H9 (cell line): Measurements from ENCODE around the gene FGF11. TPM values are rescaled to one million over a fixed set of nuclear protein-coding genes. Genes with fewer than 3 reads are reported as not detected.

Source experiments
- DNase-seq: peaks from one replicate; pipeline ENCODE4 v3.0.0-alpha.2; 2017
- H2AFZ ChIP-seq: one replicate; pipeline ENCODE4 v1.6.1; 2013; ENCODE audit warnings: mild to moderate bottlenecking, low read length, control low read depth, moderate library complexity
- H2AK5ac ChIP-seq: 2 replicates; pipeline ENCODE4 v1.6.1; 2013; ENCODE audit warnings: low read length, control low read depth, mixed read lengths; ENCODE audit not compliant: insufficient read length
- H2BK120ac ChIP-seq: one replicate; pipeline ENCODE4 v1.6.1; 2013; ENCODE audit warnings: low read depth, mild to moderate bottlenecking, low read length, control low read depth, inconsistent platforms; ENCODE audit not compliant: poor library complexity, severe bottlenecking
- H2BK12ac ChIP-seq: 2 replicates; pipeline ENCODE4 v1.6.1; 2013; ENCODE audit warnings: low read length, control low read depth, mixed read lengths, low read depth; ENCODE audit not compliant: insufficient read length
- H2BK15ac ChIP-seq: 2 replicates; pipeline ENCODE4 v1.6.1; 2013; ENCODE audit warnings: low read depth, low read length, control low read depth
- H2BK20ac ChIP-seq: one replicate; pipeline ENCODE4 v1.6.1; 2013; ENCODE audit warnings: low read depth, mild to moderate bottlenecking, low read length, control low read depth, inconsistent platforms; ENCODE audit not compliant: poor library complexity, severe bottlenecking
- H2BK5ac ChIP-seq: 2 replicates; pipeline ENCODE4 v1.6.1; 2013; ENCODE audit warnings: low read length, control low read depth, mixed read lengths; ENCODE audit not compliant: insufficient read length
- H3K14ac ChIP-seq: 2 replicates; pipeline ENCODE4 v1.6.1; 2013; ENCODE audit warnings: low read length, control low read depth; ENCODE audit not compliant: insufficient read depth
- H3K18ac ChIP-seq: 2 replicates; pipeline ENCODE4 v1.6.1; 2013; ENCODE audit warnings: low read depth, mild to moderate bottlenecking, mixed read lengths, low read length, control low read depth; ENCODE audit not compliant: insufficient read length
- H3K23ac ChIP-seq: 2 replicates; pipeline ENCODE4 v1.6.1; 2013; ENCODE audit warnings: low read length, control low read depth, mixed read lengths, low read depth; ENCODE audit not compliant: insufficient read length
- H3K23me2 ChIP-seq: 2 replicates; pipeline ENCODE4 v1.6.1; 2013; ENCODE audit warnings: low read depth, mild to moderate bottlenecking, mixed read lengths, low read length, control low read depth; ENCODE audit not compliant: insufficient read length, poor library complexity, severe bottlenecking
- H3K27ac ChIP-seq: 2 replicates; pipeline ENCODE4 v1.5.1; 2013; ENCODE audit warnings: low read length, control low read depth, mixed read lengths, low read depth; ENCODE audit not compliant: insufficient read length
- H3K27me3 ChIP-seq: 2 replicates; pipeline ENCODE4 v1.6.1; 2013; ENCODE audit warnings: low read length, control low read depth, inconsistent platforms; ENCODE audit not compliant: insufficient read depth
- H3K4ac ChIP-seq: 2 replicates; pipeline ENCODE4 v1.6.1; 2013; ENCODE audit warnings: low read depth, mild to moderate bottlenecking, control low read depth, inconsistent platforms, low read length, moderate library complexity
- H3K4me1 ChIP-seq: 2 replicates; pipeline ENCODE4 v1.6.1; 2013; ENCODE audit warnings: low read length, control low read depth, inconsistent platforms; ENCODE audit not compliant: insufficient read depth
- H3K4me2 ChIP-seq: 2 replicates; pipeline ENCODE4 v1.6.1; 2013; ENCODE audit warnings: low read length, control low read depth, mixed read lengths; ENCODE audit not compliant: insufficient read length, insufficient read depth
- H3K56ac ChIP-seq: 2 replicates; pipeline ENCODE4 v1.6.1; 2013; ENCODE audit warnings: low read depth, mild to moderate bottlenecking, mixed read lengths, low read length, control low read depth; ENCODE audit not compliant: insufficient read length
- H3K79me1 ChIP-seq: 2 replicates; pipeline ENCODE4 v1.6.1; 2013; ENCODE audit warnings: low read depth, mild to moderate bottlenecking, moderate library complexity, low read length, control low read depth, inconsistent platforms; ENCODE audit not compliant: insufficient read depth, poor library complexity, severe bottlenecking
- H3K79me2 ChIP-seq: 2 replicates; pipeline ENCODE4 v1.6.1; 2013; ENCODE audit warnings: low read length, control low read depth, inconsistent platforms; ENCODE audit not compliant: insufficient read depth
- H3K9ac ChIP-seq: 2 replicates; pipeline ENCODE4 v1.6.1; 2013; ENCODE audit warnings: low read length, control low read depth, mixed read lengths; ENCODE audit not compliant: insufficient read length; ENCODE audit errors: extremely low read depth
- H3K9me3 ChIP-seq: one replicate; pipeline ENCODE4 v1.6.1; 2013; ENCODE audit warnings: low read depth, low read length, inconsistent platforms; ENCODE audit not compliant: control insufficient read depth
- H3T11ph ChIP-seq: one replicate; pipeline ENCODE4 v1.6.1; 2013; ENCODE audit warnings: mild to moderate bottlenecking, low read length, control low read depth, inconsistent platforms
- H4K20me1 ChIP-seq: one replicate; pipeline ENCODE4 v1.6.1; 2013; ENCODE audit not compliant: control insufficient read depth, insufficient read length, insufficient read depth
- H4K5ac ChIP-seq: 2 replicates; pipeline ENCODE4 v1.6.1; 2013; ENCODE audit warnings: low read depth, mild to moderate bottlenecking, mixed read lengths, low read length, control low read depth; ENCODE audit not compliant: insufficient read length
- H4K8ac ChIP-seq: replicated peaks from 2 replicates; pipeline ENCODE4 v1.6.1; 2013; ENCODE audit warnings: low read length, control low read depth, mixed read lengths, low read depth; ENCODE audit not compliant: insufficient read length
- H4K91ac ChIP-seq: 2 replicates; pipeline ENCODE4 v1.6.1; 2013; ENCODE audit warnings: low read depth, mild to moderate bottlenecking, moderate library complexity, mixed read lengths, low read length, control low read depth; ENCODE audit not compliant: insufficient read length
- H3K27ac Mint-ChIP-seq, 3 experiments: 2 replicates in 2 of 3; 3 replicates in 1 of 3; pipeline ENCODE4 v1.8.0; 2020 to 2021; ENCODE audit warnings: mixed read lengths in 3 of 3, mild to moderate bottlenecking in 1 of 3, moderate library complexity in 1 of 3
- H3K27me3 Mint-ChIP-seq: 2 replicates; pipeline ENCODE4 v1.8.0; 2021; ENCODE audit warnings: low read depth, mild to moderate bottlenecking, moderate library complexity, mixed read lengths
- H3K36me3 Mint-ChIP-seq, 3 experiments: 2 replicates in 2 of 3; 3 replicates in 1 of 3; pipeline ENCODE4 v1.8.0; 2020 to 2021; ENCODE audit warnings: low read depth in 3 of 3, mixed read lengths in 3 of 3; ENCODE audit not compliant: insufficient read depth in 1 of 3
- H3K4me1 Mint-ChIP-seq, 2 experiments: 2 replicates each; pipeline ENCODE4 v1.8.0; 2020; ENCODE audit warnings: mixed read lengths in 2 of 2
- H3K4me3 Mint-ChIP-seq, 2 experiments: 2 replicates in 1 of 2; 3 replicates in 1 of 2; pipeline ENCODE4 v1.8.0; 2020 to 2021; ENCODE audit warnings: mild to moderate bottlenecking in 2 of 2, mixed read lengths in 2 of 2, moderate library complexity in 1 of 2
- H3K9me3 Mint-ChIP-seq, 2 experiments: 2 replicates in 1 of 2; 3 replicates in 1 of 2; pipeline ENCODE4 v1.8.0; 2020; ENCODE audit warnings: mild to moderate bottlenecking in 2 of 2, mixed read lengths in 2 of 2, moderate library complexity in 1 of 2
- WGBS: extraction: QIAGEN DNeasy Blood & Tissue Kit; methylation state at CpG from one replicate; pipeline ENCODE4 v1.1.7; 2013; ENCODE audit warnings: missing lambda C conversion rate, low lambda C conversion rate, mixed read lengths; ENCODE audit not compliant: insufficient read length; ENCODE audit errors: extremely low coverage; 5-methylcytosine and 5-hydroxymethylcytosine counted together
- total RNA-seq: library from RNA; stranded (reverse); gene quantifications from 2 replicates; pipeline ENCODE4 v1.2.1, GENCODE V29; 2021
- TF ChIP-seq, protein P1 (sequence below): fragments of 200-600 bp; sonication (generic); conservative IDR thresholded peaks from 3 replicates; pipeline ENCODE4 v1.8.0; 2021; ENCODE audit warnings: antibody characterized with exemption, mild to moderate bottlenecking

The FGF11 gene
- total RNA-seq, 1 experiment from 2014 or later, result 15.2 TPM

DNA sequence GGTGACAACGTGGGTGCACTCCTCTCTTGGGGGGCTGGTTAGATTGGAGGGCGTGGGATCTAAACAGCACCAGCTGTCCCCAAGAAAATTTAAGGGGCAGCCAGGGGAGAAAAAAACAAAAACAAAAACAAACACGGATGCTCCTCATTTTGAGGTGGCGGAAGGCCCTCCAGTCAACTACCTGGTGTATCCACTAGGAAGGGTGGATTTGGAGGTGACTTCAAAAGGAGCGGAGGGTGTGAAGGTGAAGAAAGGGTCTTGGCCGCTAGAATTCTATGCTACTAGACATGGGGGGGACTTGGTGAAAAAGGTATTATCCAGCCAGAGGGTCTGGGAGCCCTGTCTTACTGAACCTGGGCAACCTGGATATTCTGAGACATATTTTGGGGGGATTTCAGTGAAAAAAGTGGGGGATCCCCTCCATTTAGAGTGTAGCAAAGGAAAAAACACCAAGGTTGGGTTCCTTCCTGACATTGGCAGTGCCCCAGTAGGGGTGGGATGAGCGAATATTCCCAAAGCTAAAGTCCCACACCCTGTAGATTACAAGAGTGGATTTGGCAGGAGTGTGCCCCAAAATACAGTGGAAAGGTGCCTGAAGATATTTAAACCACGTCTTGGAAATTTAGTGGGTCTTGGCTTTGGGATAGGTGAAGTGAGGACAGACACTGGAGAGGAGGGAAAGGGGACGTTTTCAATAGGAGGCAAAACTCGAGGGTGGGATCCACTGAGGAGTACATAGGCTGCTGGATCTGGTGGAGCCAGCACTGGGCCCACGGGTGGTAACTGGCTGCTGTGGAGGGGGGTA is 454 bp upstream of the FGF11 start:
- Histone ChIP-seq H3K23ac (no peak overlapping the region), H3K4ac (no peak overlapping the region), H3K56ac (no peak overlapping the region), H3K4me2 (peak overlapping the region; percentile 60), H3K4me1 (no peaks in the 10 kb centered on the region; the same call in 1 of the 2 replicates), H2AFZ (no peak overlapping the region), H4K5ac (no peak overlapping the region), H4K91ac (no peak overlapping the region), H3K9ac (no peak overlapping the region), H3K14ac (no peak overlapping the region), H3K79me1 (no peaks in the 10 kb centered on the region), H4K8ac (no peak overlapping the region), H3T11ph (no peak overlapping the region), H4K20me1 (no peaks in the 10 kb centered on the region), H2BK12ac (no peak overlapping the region), H2BK20ac (no peak overlapping the region), H3K23me2 (peaks cover 33% of the 10 kb centered on the region), H3K79me2 (no peaks in the 10 kb centered on the region), H2BK120ac (no peak overlapping the region), H2BK5ac (no peak overlapping the region), H3K27ac (no peak overlapping the region), H3K9me3 (no peaks in the 10 kb centered on the region), H2BK15ac (no peak overlapping the region), H2AK5ac (no peak overlapping the region), H3K18ac (no peak overlapping the region), H3K27me3 (peaks cover 7% of the 10 kb centered on the region)
- H3K4me1 Mint-ChIP-seq, result peaks cover 32 to 37% of the 10 kb centered on the region in 2 experiments
- peaks cover 0 to 13% (median 2%) of the 10 kb centered on the region in 3 experiments; a peak in 3 of 7 replicates for H3K36me3 Mint-ChIP-seq
- DNase-seq, result no peak
- H3K9me3 Mint-ChIP-seq, result no peaks in the 10 kb centered on the region
- H3K27me3 Mint-ChIP-seq, result peaks cover 30% of the 10 kb centered on the region
- TF ChIP-seq, protein P1, sequence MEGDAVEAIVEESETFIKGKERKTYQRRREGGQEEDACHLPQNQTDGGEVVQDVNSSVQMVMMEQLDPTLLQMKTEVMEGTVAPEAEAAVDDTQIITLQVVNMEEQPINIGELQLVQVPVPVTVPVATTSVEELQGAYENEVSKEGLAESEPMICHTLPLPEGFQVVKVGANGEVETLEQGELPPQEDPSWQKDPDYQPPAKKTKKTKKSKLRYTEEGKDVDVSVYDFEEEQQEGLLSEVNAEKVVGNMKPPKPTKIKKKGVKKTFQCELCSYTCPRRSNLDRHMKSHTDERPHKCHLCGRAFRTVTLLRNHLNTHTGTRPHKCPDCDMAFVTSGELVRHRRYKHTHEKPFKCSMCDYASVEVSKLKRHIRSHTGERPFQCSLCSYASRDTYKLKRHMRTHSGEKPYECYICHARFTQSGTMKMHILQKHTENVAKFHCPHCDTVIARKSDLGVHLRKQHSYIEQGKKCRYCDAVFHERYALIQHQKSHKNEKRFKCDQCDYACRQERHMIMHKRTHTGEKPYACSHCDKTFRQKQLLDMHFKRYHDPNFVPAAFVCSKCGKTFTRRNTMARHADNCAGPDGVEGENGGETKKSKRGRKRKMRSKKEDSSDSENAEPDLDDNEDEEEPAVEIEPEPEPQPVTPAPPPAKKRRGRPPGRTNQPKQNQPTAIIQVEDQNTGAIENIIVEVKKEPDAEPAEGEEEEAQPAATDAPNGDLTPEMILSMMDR, result no peak
- no CpG with 5 or more reads among the region's 11 CpGs for WGBS
- peak overlapping the region in 2 of 3 experiments; percentile 32 to 94; a peak in 1 of 7 replicates for H3K27ac Mint-ChIP-seq
- peak overlapping the region; percentile 91 to 93 for H3K4me3 Mint-ChIP-seq
